ENCODE measurements around the gene GPRIN3. TPM values are rescaled to one million over a fixed set of nuclear protein-coding genes. Genes with fewer than 3 reads are reported as not detected.
A peak's percentile ranks its signal among the peaks of the same experiment; 100 is the strongest.
"Not testable (repeated sequence)": the region's sequence is repeated elsewhere in the genome, so short reads cannot be mapped to it uniquely, and the experiment has no call there.

Gene GPRIN3
- total RNA-seq, 1 donor from 2014 or later = 0.51 TPM

GRCh38 chr4:89212666-89213381, 94.8 kb downstream of the GPRIN3 start:
- no peak for DNase-seq

GRCh38 chr4:89204624-89205023, 103.0 kb downstream of the GPRIN3 start:
- DNase-seq = no peak

- DNase-seq = no peak
Measured at GRCh38 chr4:89203902-89204301, 103.7 kb downstream of the GPRIN3 start.

DNA sequence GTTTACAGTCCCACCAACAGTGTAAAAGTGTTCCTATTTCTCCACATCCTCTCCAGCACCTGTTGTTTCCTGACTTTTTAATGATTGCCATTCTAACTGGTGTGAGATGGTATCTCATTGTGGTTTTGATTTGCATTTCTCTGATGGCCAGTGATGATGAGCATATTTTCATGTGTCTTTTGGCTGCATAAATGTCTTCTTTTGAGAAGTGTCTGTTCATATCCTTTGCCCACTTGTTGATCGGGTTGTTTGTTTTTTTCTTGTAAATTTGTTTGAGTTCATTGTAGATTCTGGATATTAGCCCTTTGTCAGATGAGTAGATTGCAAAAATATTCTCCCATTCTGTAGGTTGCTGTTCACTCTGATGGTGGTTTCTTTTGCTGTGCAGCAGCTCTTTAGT, 108.2 kb downstream of the GPRIN3 start:
- not testable (repeated sequence) for DNase-seq

GRCh38 chr4:89197920-89198319, 109.7 kb downstream of the GPRIN3 start:
- DNase-seq = no peak

DNA sequence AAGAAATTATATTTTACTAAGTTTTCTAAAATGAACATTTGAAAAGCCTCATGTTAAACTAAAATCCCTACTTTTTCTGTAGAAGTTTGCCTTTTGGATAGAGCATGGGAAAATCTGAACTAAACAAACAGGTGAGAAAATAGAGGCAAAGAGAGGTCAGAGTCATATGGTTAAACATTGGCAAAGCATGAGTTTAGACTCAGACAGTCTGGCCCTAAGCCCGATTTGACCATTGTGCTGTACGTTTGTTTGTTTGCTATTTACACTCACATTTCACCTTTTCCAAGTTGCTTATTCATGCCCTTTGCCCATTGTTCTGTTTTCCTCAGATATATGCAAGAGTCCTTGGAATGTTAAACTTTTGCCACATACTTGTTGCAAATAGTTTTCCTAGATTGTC, 110.9 kb downstream of the GPRIN3 start:
- DNase-seq = no peak

GRCh38 chr4:89196056-89196674, 111.4 kb downstream of the GPRIN3 start:
- DNase-seq = no peak

DNA sequence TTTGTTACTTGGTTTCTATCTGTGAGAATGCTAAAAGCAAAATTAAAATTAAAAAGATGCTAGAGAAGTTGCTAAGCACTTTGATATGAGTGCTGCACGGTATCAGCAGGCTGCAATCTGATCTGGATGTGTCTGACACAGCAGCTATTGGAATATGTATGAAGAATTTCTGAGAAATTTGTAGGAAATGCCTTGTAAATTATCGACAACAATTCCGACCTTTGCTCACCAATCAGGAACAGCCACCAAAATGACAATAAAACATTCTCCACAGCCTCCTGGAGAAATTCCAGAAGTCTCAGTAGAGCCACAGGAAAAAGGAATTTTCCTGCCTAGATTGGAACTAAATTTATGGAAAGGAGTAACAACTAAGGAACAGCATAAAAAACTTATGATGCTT, 113.8 kb downstream of the GPRIN3 start:
- peak; percentile 5 for DNase-seq

Other genes starting within 250 kb of the GPRIN3 start
- gene TIGD2, start 196.3 kb downstream of the GPRIN3 start, total RNA-seq = 3.7 and 5.7 TPM in 2 replicates

Measured in dermis blood vessel endothelial cell (primary cell).